Ishikawa (cell line): Measurements from ENCODE around the gene CD6.

Experiments used
- CEBPB ChIP-seq: IDR thresholded peaks from 2 replicates; pipeline ENCODE4 v1.6.1; 2012
- EP300 ChIP-seq: IDR thresholded peaks from 2 replicates; pipeline ENCODE4 v1.6.1; 2012; ENCODE audit warnings: borderline replicate concordance
- MAX ChIP-seq: IDR thresholded peaks from 2 replicates; pipeline ENCODE4 v1.6.1; 2012
- NFIC ChIP-seq: IDR thresholded peaks from 2 replicates; pipeline ENCODE4 v1.6.1; 2012
- RAD21 ChIP-seq: IDR thresholded peaks from 2 replicates; pipeline ENCODE4 v1.6.1; 2012; ENCODE audit warnings: low read depth
- TAF1 ChIP-seq: IDR thresholded peaks from 2 replicates; pipeline ENCODE4 v1.6.1; 2012; ENCODE audit warnings: low read depth, mild to moderate bottlenecking
- YY1 ChIP-seq: IDR thresholded peaks from 2 replicates; pipeline ENCODE4 v1.6.1; 2012; ENCODE audit warnings: low read depth

GRCh38 chr11:60938500-60938899 lies 33.0 kb upstream of the CD6 start:
- TF ChIP-seq RAD21 (no peak), YY1 (no peak), EP300 (no peak), MAX (no peak), TAF1 (no peak), CEBPB (no peak), NFIC (no peak)
